PC-3 (cell line): ENCODE results near the gene DNAJB5.

ENCODE experiments used
- EZH2 ChIP-seq: fragments of 300-600 bp; sonication (generic); IDR thresholded peaks from one replicate; pipeline ENCODE4 v1.6.1; 2017; ENCODE audit warnings: antibody characterized with exemption, mild to moderate bottlenecking, low read length; ENCODE audit not compliant: unreplicated experiment
- TF ChIP-seq, protein P1 (sequence below): fragments of 300-600 bp; sonication (generic); conservative IDR thresholded peaks from 2 replicates; pipeline ENCODE4 v1.5.1; 2017; ENCODE audit warnings: antibody characterized with exemption, low read depth, mild to moderate bottlenecking, low read length

DNA sequence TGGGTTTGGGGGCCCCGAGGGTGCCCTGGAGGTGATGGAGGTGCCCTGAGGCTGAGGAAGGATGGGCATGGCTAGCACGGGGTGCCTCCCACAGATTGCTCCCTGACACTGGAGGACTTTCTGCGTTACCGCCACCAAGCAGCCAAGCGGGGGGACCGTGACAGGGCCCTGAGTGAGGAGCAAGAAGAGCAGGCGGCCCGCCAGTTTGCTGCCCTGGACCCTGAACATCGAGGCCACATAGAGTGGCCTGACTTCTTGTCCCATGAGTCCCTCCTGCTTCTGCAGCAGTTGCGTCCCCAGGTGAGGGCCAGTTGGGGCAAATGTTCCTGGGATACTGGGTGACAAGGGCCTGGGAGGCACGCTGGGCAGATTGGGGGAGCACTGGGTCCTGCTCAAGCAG is 13.1 kb upstream of the DNAJB5 start:
- TF ChIP-seq, protein P1, sequence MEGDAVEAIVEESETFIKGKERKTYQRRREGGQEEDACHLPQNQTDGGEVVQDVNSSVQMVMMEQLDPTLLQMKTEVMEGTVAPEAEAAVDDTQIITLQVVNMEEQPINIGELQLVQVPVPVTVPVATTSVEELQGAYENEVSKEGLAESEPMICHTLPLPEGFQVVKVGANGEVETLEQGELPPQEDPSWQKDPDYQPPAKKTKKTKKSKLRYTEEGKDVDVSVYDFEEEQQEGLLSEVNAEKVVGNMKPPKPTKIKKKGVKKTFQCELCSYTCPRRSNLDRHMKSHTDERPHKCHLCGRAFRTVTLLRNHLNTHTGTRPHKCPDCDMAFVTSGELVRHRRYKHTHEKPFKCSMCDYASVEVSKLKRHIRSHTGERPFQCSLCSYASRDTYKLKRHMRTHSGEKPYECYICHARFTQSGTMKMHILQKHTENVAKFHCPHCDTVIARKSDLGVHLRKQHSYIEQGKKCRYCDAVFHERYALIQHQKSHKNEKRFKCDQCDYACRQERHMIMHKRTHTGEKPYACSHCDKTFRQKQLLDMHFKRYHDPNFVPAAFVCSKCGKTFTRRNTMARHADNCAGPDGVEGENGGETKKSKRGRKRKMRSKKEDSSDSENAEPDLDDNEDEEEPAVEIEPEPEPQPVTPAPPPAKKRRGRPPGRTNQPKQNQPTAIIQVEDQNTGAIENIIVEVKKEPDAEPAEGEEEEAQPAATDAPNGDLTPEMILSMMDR = no peak
- no peak for TF ChIP-seq EZH2
